Subcutaneous abdominal adipose tissue (tissue), 5 donors: Measurements from ENCODE around the gene IBA57.

ENCODE experiments used
- H3K27ac ChIP-seq: one replicate; pipeline ENCODE4 v1.7.0; 2013; ENCODE audit warnings: low read depth, mild to moderate bottlenecking, inconsistent platforms, low read length, moderate library complexity
- H3K27me3 ChIP-seq, 5 donors: one replicate each; pipeline ENCODE4 v1.7.0; 2013; ENCODE audit warnings: low read length in 5 of 5, inconsistent platforms in 1 of 5; ENCODE audit not compliant: control insufficient read depth in 5 of 5, insufficient read depth in 4 of 5
- H3K36me3 ChIP-seq, 5 donors: one replicate each; pipeline ENCODE4 v1.7.0; 2013; ENCODE audit warnings: low read length in 5 of 5; ENCODE audit not compliant: control insufficient read depth in 5 of 5, insufficient read depth in 5 of 5
- H3K4me1 ChIP-seq, 5 donors: one replicate each; pipeline ENCODE4 v1.7.0; 2013; ENCODE audit warnings: low read length in 5 of 5, mild to moderate bottlenecking in 3 of 5, moderate library complexity in 1 of 5; ENCODE audit not compliant: control insufficient read depth in 5 of 5, insufficient read depth in 5 of 5
- H3K4me3 ChIP-seq, 5 donors: one replicate each; pipeline ENCODE4 v1.7.0; 2013; ENCODE audit warnings: low read length in 5 of 5, low read depth in 1 of 5
- H3K9ac ChIP-seq, 5 donors: one replicate each; pipeline ENCODE4 v1.7.0; 2013; ENCODE audit warnings: low read length in 5 of 5, mild to moderate bottlenecking in 4 of 5, moderate library complexity in 3 of 5
- H3K9me3 ChIP-seq, 5 donors: one replicate each; pipeline ENCODE4 v1.7.0; 2013; ENCODE audit warnings: low read length in 5 of 5; ENCODE audit not compliant: control insufficient read depth in 5 of 5
- donor health status: healthy.
- donor health status: healthy.
- donor health status: healthy.
- donor health status: healthy.
- donor health status: healthy.

IBA57 gene

GRCh38 chr1:228207381-228207810 lies 41.8 kb downstream of the IBA57 start:
- Histone ChIP-seq H3K36me3 (no peaks in the 10 kb centered on the region), H3K4me1 (peaks cover 0 to 2% (median under 1%) of the 10 kb centered on the region in 5 donors), H3K9me3 (no peaks in the 10 kb centered on the region), H3K9ac (no peak overlapping the region), H3K4me3 (no peak overlapping the region), H3K27ac (no peak overlapping the region), H3K27me3 (peaks cover 17 to 43% (median 29%) of the 10 kb centered on the region in 5 donors)

- H3K36me3 ChIP-seq, result no peaks in the 10 kb centered on the region
- H3K27ac ChIP-seq, result no peak within 1 kb of the TSS
- H3K4me3 ChIP-seq, result no peak within 1 kb of the TSS
- no peak within 1 kb of the TSS for H3K9ac ChIP-seq
- H3K27me3 ChIP-seq, result peaks cover 17 to 46% (median 32%) of the 10 kb centered on the region in 5 donors
- peaks cover 0 to 8% (median 6%) of the 10 kb centered on the region in 5 donors for H3K4me1 ChIP-seq
- H3K9me3 ChIP-seq, result no peaks in the 10 kb centered on the region
Measured at GRCh38 chr1:228207851-228208821, 42.5 kb downstream of the IBA57 start, which contains the start of gene OBSCN. Gene OBSCN (plus strand): TSS chr1:228208044. CDS start chr1:228211784, 3,740 bp downstream.

GRCh38 chr1:228208831-228209551 lies 43.4 kb downstream of the IBA57 start:
- Histone ChIP-seq H3K9me3 (no peaks in the 10 kb centered on the region), H3K4me3 (no peak overlapping the region), H3K27me3 (peaks cover 17 to 46% (median 32%) of the 10 kb centered on the region in 5 donors), H3K36me3 (no peaks in the 10 kb centered on the region), H3K9ac (no peak overlapping the region), H3K4me1 (peaks cover 0 to 15% (median 9%) of the 10 kb centered on the region in 5 donors), H3K27ac (no peak overlapping the region)

GRCh38 chr1:228209657-228210056 lies 44.1 kb downstream of the IBA57 start:
- Histone ChIP-seq H3K27me3 (peaks cover 17 to 46% (median 32%) of the 10 kb centered on the region in 5 donors), H3K27ac (no peak overlapping the region)

GRCh38 chr1:228210076-228210651 lies 44.6 kb downstream of the IBA57 start:
- H3K4me1 ChIP-seq, result peaks cover 0 to 17% (median 9%) of the 10 kb centered on the region in 5 donors

More at GRCh38 chr1:228209657-228210056, 44.1 kb downstream of the IBA57 start:
- no peak overlapping the region for H3K4me3 ChIP-seq
- no peaks in the 10 kb centered on the region for H3K36me3 ChIP-seq
- no peak overlapping the region for H3K9ac ChIP-seq
- H3K4me1 ChIP-seq, result peaks cover 0 to 17% (median 9%) of the 10 kb centered on the region in 5 donors
- H3K9me3 ChIP-seq, result no peaks in the 10 kb centered on the region

GRCh38 chr1:228210712-228211530 lies 45.3 kb downstream of the IBA57 start:
- H3K9ac ChIP-seq, result no peak overlapping the region
- H3K9me3 ChIP-seq, result no peaks in the 10 kb centered on the region
- no peaks in the 10 kb centered on the region for H3K36me3 ChIP-seq
- H3K27me3 ChIP-seq, result peaks cover 17 to 46% (median 32%) of the 10 kb centered on the region in 5 donors
- no peak overlapping the region for H3K27ac ChIP-seq
- no peak overlapping the region for H3K4me3 ChIP-seq
- peaks cover 0 to 17% (median 9%) of the 10 kb centered on the region in 5 donors for H3K4me1 ChIP-seq

More at GRCh38 chr1:228210076-228210651, 44.6 kb downstream of the IBA57 start:
- H3K4me3 ChIP-seq, result no peak overlapping the region
- H3K27me3 ChIP-seq, result peaks cover 17 to 46% (median 32%) of the 10 kb centered on the region in 5 donors
- H3K9me3 ChIP-seq, result no peaks in the 10 kb centered on the region
- no peak overlapping the region for H3K9ac ChIP-seq
- H3K27ac ChIP-seq, result no peak overlapping the region
- H3K36me3 ChIP-seq, result no peaks in the 10 kb centered on the region

GRCh38 chr1:228211531-228212414 lies 46.2 kb downstream of the IBA57 start:
- Histone ChIP-seq H3K36me3 (no peaks in the 10 kb centered on the region), H3K9ac (no peak overlapping the region), H3K4me1 (peaks cover 0 to 17% (median 9%) of the 10 kb centered on the region in 5 donors), H3K27me3 (peaks cover 17 to 43% (median 32%) of the 10 kb centered on the region in 5 donors), H3K4me3 (no peak overlapping the region), H3K9me3 (no peaks in the 10 kb centered on the region), H3K27ac (no peak overlapping the region)

GRCh38 chr1:228212415-228212965 lies 46.9 kb downstream of the IBA57 start:
- Histone ChIP-seq H3K4me1 (peaks cover 0 to 17% (median 9%) of the 10 kb centered on the region in 5 donors), H3K36me3 (no peaks in the 10 kb centered on the region), H3K4me3 (peak overlapping the region in 3 of 5 donors; percentile 22 to 52 (median 47)), H3K9me3 (no peaks in the 10 kb centered on the region), H3K27me3 (peaks cover 17 to 35% (median 27%) of the 10 kb centered on the region in 5 donors), H3K9ac (no peak overlapping the region), H3K27ac (no peak overlapping the region)
